ENCODE results near the gene GNAS-AS1.

The GNAS-AS1 gene

GRCh38 chr20:58892932-58893224 lies 42.2 kb upstream of the GNAS-AS1 start:
- peak overlapping the region; percentile 77 to 87 for H3K9ac ChIP-seq (ENCODE audit: low read depth in 1 of 2, low read length in 2 of 2)
- peaks cover 9 to 11% of the 10 kb centered on the region in 2 donors for H3K4me1 ChIP-seq (ENCODE audit: control insufficient read depth in 2 of 2, insufficient read depth in 2 of 2, low read length in 2 of 2)
- no peaks in the 10 kb centered on the region for H3K36me3 ChIP-seq (ENCODE audit: control insufficient read depth in 2 of 2, insufficient read depth in 2 of 2, low read length in 2 of 2)
- H3K9me3 ChIP-seq (ENCODE audit: control insufficient read depth in 2 of 2, low read length in 2 of 2) = no peaks in the 10 kb centered on the region
- peak overlapping the region; percentile 75 to 81 for H3K4me3 ChIP-seq (ENCODE audit: low read length in 2 of 2)
- peak overlapping the region; percentile 95 for H3K27ac ChIP-seq (ENCODE audit: low read depth in 2 of 2, low read length in 2 of 2)
- H3K27me3 ChIP-seq (ENCODE audit: control insufficient read depth in 2 of 2, insufficient read depth in 2 of 2, low read length in 2 of 2) = no peaks in the 10 kb centered on the region

GRCh38 chr20:58892141-58892931 lies 41.6 kb upstream of the GNAS-AS1 start:
- Histone ChIP-seq H3K4me3 (ENCODE audit: low read length in 2 of 2) (peak overlapping the region; percentile 75 to 81), H3K9me3 (ENCODE audit: control insufficient read depth in 2 of 2, low read length in 2 of 2) (no peaks in the 10 kb centered on the region), H3K9ac (ENCODE audit: low read depth in 1 of 2, low read length in 2 of 2) (peak overlapping the region; percentile 77 to 87), H3K36me3 (ENCODE audit: control insufficient read depth in 2 of 2, insufficient read depth in 2 of 2, low read length in 2 of 2) (no peaks in the 10 kb centered on the region), H3K27me3 (ENCODE audit: control insufficient read depth in 2 of 2, insufficient read depth in 2 of 2, low read length in 2 of 2) (no peaks in the 10 kb centered on the region), H3K27ac (ENCODE audit: low read depth in 2 of 2, low read length in 2 of 2) (peak overlapping the region; percentile 95), H3K4me1 (ENCODE audit: control insufficient read depth in 2 of 2, insufficient read depth in 2 of 2, low read length in 2 of 2) (peaks cover 9 to 11% of the 10 kb centered on the region in 2 donors)

- Histone ChIP-seq H3K36me3 (ENCODE audit: control insufficient read depth in 2 of 2, insufficient read depth in 2 of 2, low read length in 2 of 2) (no peaks in the 10 kb centered on the region), H3K4me3 (ENCODE audit: low read length in 2 of 2) (peak overlapping the region; percentile 75 to 81), H3K9me3 (ENCODE audit: control insufficient read depth in 2 of 2, low read length in 2 of 2) (no peaks in the 10 kb centered on the region), H3K27ac (ENCODE audit: low read depth in 2 of 2, low read length in 2 of 2) (peak overlapping the region; percentile 95), H3K9ac (ENCODE audit: low read depth in 1 of 2, low read length in 2 of 2) (peak overlapping the region; percentile 74 to 87), H3K4me1 (ENCODE audit: control insufficient read depth in 2 of 2, insufficient read depth in 2 of 2, low read length in 2 of 2) (peaks cover 9 to 11% of the 10 kb centered on the region in 2 donors), H3K27me3 (ENCODE audit: control insufficient read depth in 2 of 2, insufficient read depth in 2 of 2, low read length in 2 of 2) (no peaks in the 10 kb centered on the region)
Measured at GRCh38 chr20:58891718-58892140, 41.0 kb upstream of the GNAS-AS1 start.

GRCh38 chr20:58891086-58891717 lies 40.5 kb upstream of the GNAS-AS1 start:
- Histone ChIP-seq H3K36me3 (ENCODE audit: control insufficient read depth in 2 of 2, insufficient read depth in 2 of 2, low read length in 2 of 2) (no peaks in the 10 kb centered on the region), H3K27ac (ENCODE audit: low read depth in 2 of 2, low read length in 2 of 2) (peak overlapping the region; percentile 95), H3K27me3 (ENCODE audit: control insufficient read depth in 2 of 2, insufficient read depth in 2 of 2, low read length in 2 of 2) (no peaks in the 10 kb centered on the region), H3K9ac (ENCODE audit: low read depth in 1 of 2, low read length in 2 of 2) (peak overlapping the region in 1 of 2 donors; percentile 79), H3K9me3 (ENCODE audit: control insufficient read depth in 2 of 2, low read length in 2 of 2) (no peaks in the 10 kb centered on the region), H3K4me1 (ENCODE audit: control insufficient read depth in 2 of 2, insufficient read depth in 2 of 2, low read length in 2 of 2) (peaks cover 9 to 11% of the 10 kb centered on the region in 2 donors), H3K4me3 (ENCODE audit: low read length in 2 of 2) (peak overlapping the region; percentile 75 to 80)

GRCh38 chr20:58890518-58891085 lies 39.9 kb upstream of the GNAS-AS1 start:
- Histone ChIP-seq H3K27me3 (ENCODE audit: control insufficient read depth in 2 of 2, insufficient read depth in 2 of 2, low read length in 2 of 2) (no peaks in the 10 kb centered on the region), H3K9ac (ENCODE audit: low read depth in 1 of 2, low read length in 2 of 2) (peak overlapping the region; percentile 77 to 79), H3K27ac (ENCODE audit: low read depth in 2 of 2, low read length in 2 of 2) (peak overlapping the region; percentile 84 to 95), H3K4me3 (ENCODE audit: low read length in 2 of 2) (peak overlapping the region; percentile 75 to 80), H3K36me3 (ENCODE audit: control insufficient read depth in 2 of 2, insufficient read depth in 2 of 2, low read length in 2 of 2) (no peaks in the 10 kb centered on the region), H3K9me3 (ENCODE audit: control insufficient read depth in 2 of 2, low read length in 2 of 2) (no peaks in the 10 kb centered on the region), H3K4me1 (ENCODE audit: control insufficient read depth in 2 of 2, insufficient read depth in 2 of 2, low read length in 2 of 2) (peaks cover 9 to 10% of the 10 kb centered on the region in 2 donors)

- Histone ChIP-seq H3K27me3 (ENCODE audit: control insufficient read depth in 2 of 2, insufficient read depth in 2 of 2, low read length in 2 of 2) (no peaks in the 10 kb centered on the region), H3K9me3 (ENCODE audit: control insufficient read depth in 2 of 2, low read length in 2 of 2) (no peaks in the 10 kb centered on the region), H3K4me1 (ENCODE audit: control insufficient read depth in 2 of 2, insufficient read depth in 2 of 2, low read length in 2 of 2) (peaks cover 5 to 9% of the 10 kb centered on the region in 2 donors), H3K9ac (ENCODE audit: low read depth in 1 of 2, low read length in 2 of 2) (peak overlapping the region; percentile 77 to 79), H3K36me3 (ENCODE audit: control insufficient read depth in 2 of 2, insufficient read depth in 2 of 2, low read length in 2 of 2) (no peaks in the 10 kb centered on the region), H3K4me3 (ENCODE audit: low read length in 2 of 2) (peak overlapping the region; percentile 75 to 80), H3K27ac (ENCODE audit: low read depth in 2 of 2, low read length in 2 of 2) (peak overlapping the region; percentile 84 to 95)
Measured at GRCh38 chr20:58889798-58890517, 39.3 kb upstream of the GNAS-AS1 start.

GRCh38 chr20:58889334-58889760 lies 38.6 kb upstream of the GNAS-AS1 start:
- H3K27me3 ChIP-seq (ENCODE audit: control insufficient read depth in 2 of 2, insufficient read depth in 2 of 2, low read length in 2 of 2) = no peaks in the 10 kb centered on the region
- H3K4me1 ChIP-seq (ENCODE audit: control insufficient read depth in 2 of 2, insufficient read depth in 2 of 2, low read length in 2 of 2) = peaks cover 0 to 9% of the 10 kb centered on the region in 2 donors
- no peaks in the 10 kb centered on the region for H3K36me3 ChIP-seq (ENCODE audit: control insufficient read depth in 2 of 2, insufficient read depth in 2 of 2, low read length in 2 of 2)
- H3K27ac ChIP-seq (ENCODE audit: low read depth in 2 of 2, low read length in 2 of 2) = peak overlapping the region; percentile 70 to 84
- peak overlapping the region; percentile 14 to 79 for H3K9ac ChIP-seq (ENCODE audit: low read depth in 1 of 2, low read length in 2 of 2)
- H3K9me3 ChIP-seq (ENCODE audit: control insufficient read depth in 2 of 2, low read length in 2 of 2) = no peaks in the 10 kb centered on the region
- peak overlapping the region; percentile 75 to 80 for H3K4me3 ChIP-seq (ENCODE audit: low read length in 2 of 2)

GRCh38 chr20:58888521-58889333 lies 38.0 kb upstream of the GNAS-AS1 start:
- no peaks in the 10 kb centered on the region for H3K27me3 ChIP-seq (ENCODE audit: control insufficient read depth in 2 of 2, insufficient read depth in 2 of 2, low read length in 2 of 2)
- H3K27ac ChIP-seq (ENCODE audit: low read depth in 2 of 2, low read length in 2 of 2) = peak overlapping the region; percentile 70 to 84
- H3K4me3 ChIP-seq (ENCODE audit: low read length in 2 of 2) = peak overlapping the region; percentile 75 to 77
- no peaks in the 10 kb centered on the region for H3K9me3 ChIP-seq (ENCODE audit: control insufficient read depth in 2 of 2, low read length in 2 of 2)
- peak overlapping the region; percentile 74 to 79 for H3K9ac ChIP-seq (ENCODE audit: low read depth in 1 of 2, low read length in 2 of 2)
- no peaks in the 10 kb centered on the region for H3K36me3 ChIP-seq (ENCODE audit: control insufficient read depth in 2 of 2, insufficient read depth in 2 of 2, low read length in 2 of 2)
- H3K4me1 ChIP-seq (ENCODE audit: control insufficient read depth in 2 of 2, insufficient read depth in 2 of 2, low read length in 2 of 2) = peaks cover 0 to 6% of the 10 kb centered on the region in 2 donors

GRCh38 chr20:58888103-58888502 lies 37.4 kb upstream of the GNAS-AS1 start:
- H3K27ac ChIP-seq (ENCODE audit: low read depth in 2 of 2, low read length in 2 of 2) = peak overlapping the region; percentile 34 to 63

More at GRCh38 chr20:58888103-58888502, 37.4 kb upstream of the GNAS-AS1 start:
- Histone ChIP-seq H3K27me3 (ENCODE audit: control insufficient read depth in 2 of 2, insufficient read depth in 2 of 2, low read length in 2 of 2) (no peaks in the 10 kb centered on the region), H3K36me3 (ENCODE audit: control insufficient read depth in 2 of 2, insufficient read depth in 2 of 2, low read length in 2 of 2) (no peaks in the 10 kb centered on the region), H3K4me3 (ENCODE audit: low read length in 2 of 2) (peak overlapping the region; percentile 75 to 77), H3K9me3 (ENCODE audit: control insufficient read depth in 2 of 2, low read length in 2 of 2) (no peaks in the 10 kb centered on the region), H3K9ac (ENCODE audit: low read depth in 1 of 2, low read length in 2 of 2) (peak overlapping the region; percentile 73 to 74), H3K4me1 (ENCODE audit: control insufficient read depth in 2 of 2, insufficient read depth in 2 of 2, low read length in 2 of 2) (peaks cover 0 to under 1% of the 10 kb centered on the region in 2 donors)

Data from mucosa of rectum (tissue), 2 donors.